HCT116 (cell line): ENCODE data around the gene CIDEA. TPM values are rescaled to one million over a fixed set of nuclear protein-coding genes. Genes with fewer than 3 reads are reported as not detected.

ENCODE experiments used
- ATAC-seq: fragments of 200-7000 bp; cut with Tn5 transposase; 2 replicates; pipeline ENCODE4 v1.9.1; 2020; ENCODE audit warnings: mild to moderate bottlenecking, moderate library complexity
- BruUV-seq: library from RNA; stranded (reverse); fragments of 400-500 nt; replicated peaks from 2 replicates; lab custom pipeline; 2021; lab: Mats Ljungman, UMichigan
- CTCF ChIA-PET: fragments of 300-600 bp; sonication (Branson Sonifier 250); formaldehyde crosslinking; loops from one replicate; lab custom pipeline; 2021; ENCODE audit warnings: antibody characterized with exemption; lab: Charles Lee
- POLR2A ChIA-PET: fragments of 300-600, 350-600 bp; sonication (Branson Sonifier 250); formaldehyde crosslinking; loops from one replicate; lab custom pipeline; 2021; ENCODE audit warnings: antibody characterized with exemption; lab: Charles Lee
- RAD21 ChIA-PET, 2 experiments: fragments of 300-600 bp; sonication (Branson Sonifier 250); formaldehyde crosslinking; loops; one replicate each; lab custom pipeline; 2023; ENCODE audit warnings: low total read pairs in 2 of 2; ENCODE audit not compliant: uncharacterized antibody in 2 of 2, unreplicated experiment in 2 of 2, low non-redundant PET in 1 of 2; lab: Charles Lee
- DNase-seq: peaks from one replicate; pipeline ENCODE4 v3.0.0-alpha.2; 2010; ENCODE audit warnings: low read depth, low spot score
- H2AFZ ChIP-seq: fragments of 200-600 bp; shearing (Covaris generic), sonication (generic); 2 replicates; pipeline ENCODE4 v1.6.1; 2017; ENCODE audit warnings: low read depth, mixed run types, mixed read lengths, antibody characterized with exemption, low read length; ENCODE audit not compliant: poor library complexity, severe bottlenecking
- H3K27ac ChIP-seq: 2 replicates; pipeline ENCODE4 v1.5.1; 2012; ENCODE audit warnings: low read depth, low read length
- H3K27me3 ChIP-seq: fragments of 200-600 bp; sonication (generic); 2 replicates; pipeline ENCODE4 v1.6.1; 2016; ENCODE audit warnings: mixed run types, low read length, mixed read lengths; ENCODE audit not compliant: insufficient read depth
- H3K36me3 ChIP-seq, 2 experiments: fragments of 200-500 bp in 1 of 2; fragments of 200-600 bp in 1 of 2; sonication (Bioruptor generic) in 1 of 2; sonication (generic) in 1 of 2; 2 replicates each; pipeline versions ENCODE4 v1.5.1 to v1.6.1; 2014 to 2016; ENCODE audit warnings: low read length in 2 of 2, inconsistent platforms in 1 of 2, mixed read lengths in 1 of 2, mixed run types in 1 of 2; ENCODE audit not compliant: insufficient read depth in 2 of 2, control insufficient read depth in 1 of 2
- H3K4me1 ChIP-seq, 2 experiments: fragments of 200-600 bp in 1 of 2; sonication (generic) in 1 of 2; 2 replicates each; pipeline versions ENCODE4 v1.5.1 to v1.6.1; 2012 to 2017; ENCODE audit warnings: low read length in 2 of 2, inconsistent platforms in 1 of 2, mild to moderate bottlenecking in 1 of 2, mixed read lengths in 1 of 2, mixed run types in 1 of 2, moderate library complexity in 1 of 2; ENCODE audit not compliant: insufficient read depth in 2 of 2, control insufficient read depth in 1 of 2
- H3K4me2 ChIP-seq: fragments of 200-600 bp; sonication (generic); 2 replicates; pipeline ENCODE4 v1.6.1; 2017; ENCODE audit warnings: mixed run types, low read length, mixed read lengths
- H3K4me3 ChIP-seq, 2 experiments: fragments of 200-600 bp in 1 of 2; sonication (generic) in 1 of 2; replicated peaks in 1 of 2; 2 replicates each; pipeline ENCODE4 v1.5.1; 2011 to 2016; ENCODE audit warnings: low read length in 2 of 2, control low read depth in 1 of 2, low read depth in 1 of 2, mild to moderate bottlenecking in 1 of 2, mixed read lengths in 1 of 2, mixed run types in 1 of 2
- H3K79me2 ChIP-seq: fragments of 200-600 bp; sonication (generic); 2 replicates; pipeline ENCODE4 v1.6.1; 2017; ENCODE audit warnings: mild to moderate bottlenecking, mixed run types, low read length, moderate library complexity, mixed read lengths; ENCODE audit not compliant: insufficient read depth
- H3K9ac ChIP-seq: fragments of 200-600 bp; sonication (generic); 2 replicates; pipeline ENCODE4 v1.6.1; 2016; ENCODE audit warnings: low read length, mixed read lengths
- H3K9me2 ChIP-seq: fragments of 200-600 bp; sonication (generic), shearing (Covaris generic); 2 replicates; pipeline ENCODE4 v1.6.1; 2017; ENCODE audit warnings: mixed run types, mild to moderate bottlenecking, moderate library complexity; ENCODE audit not compliant: insufficient read depth
- H3K9me3 ChIP-seq, 2 experiments: fragments of 200-500 bp in 1 of 2; fragments of 200-600 bp in 1 of 2; sonication (Bioruptor generic) in 1 of 2; sonication (generic) in 1 of 2; 2 replicates each; pipeline ENCODE4 v1.6.1; 2014 to 2017; ENCODE audit warnings: low read length in 2 of 2, mixed read lengths in 2 of 2, inconsistent platforms in 1 of 2, low read depth in 1 of 2, mild to moderate bottlenecking in 1 of 2, mixed run types in 1 of 2, moderate library complexity in 1 of 2; ENCODE audit not compliant: control insufficient read depth in 1 of 2, insufficient read depth in 1 of 2
- H4K20me1 ChIP-seq: fragments of 200-600 bp; sonication (generic), shearing (Covaris generic); 2 replicates; pipeline ENCODE4 v1.6.1; 2017; ENCODE audit warnings: mixed run types, mild to moderate bottlenecking, moderate library complexity; ENCODE audit not compliant: insufficient read depth
- EZH2 ChIP-seq: fragments of 200-600 bp; sonication (generic); IDR thresholded peaks from 2 replicates; pipeline ENCODE4 v1.6.1; 2017; ENCODE audit warnings: antibody characterized with exemption, mixed run types
- FOSL1 ChIP-seq: IDR thresholded peaks from 2 replicates; pipeline ENCODE4 v1.6.1; 2012; ENCODE audit warnings: low read depth
- SIN3A ChIP-seq: IDR thresholded peaks from 2 replicates; pipeline ENCODE4 v1.6.1; 2012; ENCODE audit warnings: low read depth
- SP1 ChIP-seq: IDR thresholded peaks from 2 replicates; pipeline ENCODE4 v1.6.1; 2012; ENCODE audit warnings: low read depth
- YY1 ChIP-seq: IDR thresholded peaks from 2 replicates; pipeline ENCODE4 v1.6.1; 2011; ENCODE audit warnings: low read length, low read depth, moderate library complexity, mild to moderate bottlenecking; ENCODE audit not compliant: insufficient replicate concordance; ENCODE audit errors: extremely low read depth
- ZFX ChIP-seq: fragments of 450-650 bp; IDR thresholded peaks from 2 replicates; pipeline ENCODE4 v1.6.1; 2017
- ZNF274 ChIP-seq: fragments of 200-500 bp; sonication (Bioruptor generic); IDR thresholded peaks from 2 replicates; pipeline ENCODE4 v1.6.1; 2014; ENCODE audit warnings: mild to moderate bottlenecking, low read depth, low read length, inconsistent platforms
- intact Hi-C: fragments of 100-400 bp; cut with micrococcal nuclease; formaldehyde crosslinking; loops from 2 replicates; pipeline ENCODE4 v1.10.0; 2022
- total RNA-seq: library from RNA; stranded (reverse); gene quantifications from one replicate; pipeline ENCODE4 v1.2.1, GENCODE V29; 2021; ENCODE audit not compliant: unreplicated experiment
- TF ChIP-seq, protein P1 (sequence below): IDR thresholded peaks from 2 replicates; pipeline ENCODE4 v1.6.1; 2012
- TF ChIP-seq, protein P2 (sequence below): IDR thresholded peaks from 2 replicates; pipeline ENCODE4 v1.6.1; 2011; ENCODE audit warnings: mild to moderate bottlenecking, low read length, moderate library complexity; ENCODE audit not compliant: insufficient replicate concordance; ENCODE audit errors: extremely low read depth

CIDEA gene
- total RNA-seq, 1 experiment from 2014 or later, result not detected

DNA sequence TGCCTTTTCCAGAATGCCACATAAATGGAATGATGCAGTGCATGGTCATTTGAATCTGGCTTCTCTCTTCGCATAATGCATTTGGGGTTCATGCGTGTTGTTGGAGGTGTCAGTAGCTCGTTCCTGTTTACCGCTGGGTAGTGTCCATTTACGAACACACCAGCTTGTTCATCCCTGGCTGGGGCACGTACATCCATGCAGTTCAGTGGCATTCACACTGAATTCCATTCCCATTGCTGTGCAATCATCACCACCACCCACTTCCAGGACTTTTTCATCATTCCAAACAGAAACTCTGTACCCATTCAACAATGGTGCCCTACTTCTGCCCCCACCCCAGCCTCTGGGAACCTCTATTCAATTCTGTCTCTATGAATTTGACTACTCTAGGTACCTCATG lies 14.7 kb upstream of the CIDEA start:
- Histone ChIP-seq H3K4me2 (no peak overlapping the region), H3K4me3 (no peak overlapping the region), H3K27ac (no peak overlapping the region)
- POLR2A ChIA-PET, result no interaction called here
- TF ChIP-seq, protein P1, sequence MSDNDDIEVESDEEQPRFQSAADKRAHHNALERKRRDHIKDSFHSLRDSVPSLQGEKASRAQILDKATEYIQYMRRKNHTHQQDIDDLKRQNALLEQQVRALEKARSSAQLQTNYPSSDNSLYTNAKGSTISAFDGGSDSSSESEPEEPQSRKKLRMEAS, result no peak
- TF ChIP-seq EZH2 (no peak), FOSL1 (no peak), YY1 (no peak), ZFX (no peak), SIN3A (no peak), SP1 (no peak), ZNF274 (no peak)
- TF ChIP-seq, protein P2, sequence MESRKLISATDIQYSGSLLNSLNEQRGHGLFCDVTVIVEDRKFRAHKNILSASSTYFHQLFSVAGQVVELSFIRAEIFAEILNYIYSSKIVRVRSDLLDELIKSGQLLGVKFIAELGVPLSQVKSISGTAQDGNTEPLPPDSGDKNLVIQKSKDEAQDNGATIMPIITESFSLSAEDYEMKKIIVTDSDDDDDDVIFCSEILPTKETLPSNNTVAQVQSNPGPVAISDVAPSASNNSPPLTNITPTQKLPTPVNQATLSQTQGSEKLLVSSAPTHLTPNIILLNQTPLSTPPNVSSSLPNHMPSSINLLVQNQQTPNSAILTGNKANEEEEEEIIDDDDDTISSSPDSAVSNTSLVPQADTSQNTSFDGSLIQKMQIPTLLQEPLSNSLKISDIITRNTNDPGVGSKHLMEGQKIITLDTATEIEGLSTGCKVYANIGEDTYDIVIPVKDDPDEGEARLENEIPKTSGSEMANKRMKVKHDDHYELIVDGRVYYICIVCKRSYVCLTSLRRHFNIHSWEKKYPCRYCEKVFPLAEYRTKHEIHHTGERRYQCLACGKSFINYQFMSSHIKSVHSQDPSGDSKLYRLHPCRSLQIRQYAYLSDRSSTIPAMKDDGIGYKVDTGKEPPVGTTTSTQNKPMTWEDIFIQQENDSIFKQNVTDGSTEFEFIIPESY, result no peak
- TF ChIP-seq, all 23 proteins: peak for 0
- Histone ChIP-seq H3K9me3 (no peaks in the 10 kb centered on the region), H4K20me1 (no peaks in the 10 kb centered on the region), H2AFZ (no peak overlapping the region), H3K9me2 (no peaks in the 10 kb centered on the region), H3K79me2 (no peaks in the 10 kb centered on the region), H3K4me1 (peaks cover 0 to 9% of the 10 kb centered on the region in 2 experiments; a peak in 1 of 4 replicates), H3K9ac (no peak overlapping the region), H3K27me3 (peaks cover 3% of the 10 kb centered on the region; the same call in 1 of the 2 replicates), H3K36me3 (no peaks in the 10 kb centered on the region)
- no peak for DNase-seq
- intact Hi-C loops, result loop anchor here (5.0 kb wide), 1 partner anchor 582 kb away; no protein-coding TSS in a partner anchor
- ChIA-PET CTCF (interaction anchor here (1.3 kb wide), 1 partner anchor 179 kb away, joined by 4 read pairs; no protein-coding TSS in a partner anchor), RAD21 (no interaction called here)
- ATAC-seq, result no peak
- no TSS peak for BruUV-seq
